Fibroblast of lung (primary cell): Measurements from ENCODE around the gene SLC24A4.

ENCODE experiments used
- EZH2 ChIP-seq: IDR thresholded peaks from 2 replicates; pipeline ENCODE4 v1.5.1; 2012; ENCODE audit warnings: low read length, control low read depth, mild to moderate bottlenecking; ENCODE audit errors: missing control alignments
- TF ChIP-seq, protein P1 (sequence below), 2 donors: IDR thresholded peaks in 1 of 2; conservative IDR thresholded peaks in 1 of 2; 1 replicate in 1 of 2; 2 replicates in 1 of 2; pipeline ENCODE4 v1.5.1; 2011 to 2012; ENCODE audit warnings: low read length in 2 of 2, control low read depth in 1 of 2, inconsistent platforms in 1 of 2, low read depth in 1 of 2, mild to moderate bottlenecking in 1 of 2

DNA sequence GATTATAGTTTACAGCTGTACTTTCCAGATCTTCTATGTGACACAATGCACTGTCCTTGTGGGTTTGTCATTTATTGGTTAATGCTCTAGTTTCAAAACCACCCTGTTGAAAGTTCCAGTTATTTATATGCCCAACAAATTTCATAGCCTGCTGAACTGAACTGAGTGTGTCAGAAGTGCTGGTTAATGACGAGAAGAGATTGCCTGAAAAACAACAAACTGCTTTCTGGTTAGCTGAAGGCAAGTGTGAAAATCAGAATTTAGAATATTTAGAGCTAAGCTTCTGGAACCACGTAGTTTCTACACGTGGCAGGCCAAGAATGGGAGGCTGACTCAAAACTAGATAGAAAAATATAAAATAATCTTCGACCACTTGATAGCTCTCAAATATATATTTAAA is 171.5 kb downstream of the SLC24A4 start:
- TF ChIP-seq, protein P1, sequence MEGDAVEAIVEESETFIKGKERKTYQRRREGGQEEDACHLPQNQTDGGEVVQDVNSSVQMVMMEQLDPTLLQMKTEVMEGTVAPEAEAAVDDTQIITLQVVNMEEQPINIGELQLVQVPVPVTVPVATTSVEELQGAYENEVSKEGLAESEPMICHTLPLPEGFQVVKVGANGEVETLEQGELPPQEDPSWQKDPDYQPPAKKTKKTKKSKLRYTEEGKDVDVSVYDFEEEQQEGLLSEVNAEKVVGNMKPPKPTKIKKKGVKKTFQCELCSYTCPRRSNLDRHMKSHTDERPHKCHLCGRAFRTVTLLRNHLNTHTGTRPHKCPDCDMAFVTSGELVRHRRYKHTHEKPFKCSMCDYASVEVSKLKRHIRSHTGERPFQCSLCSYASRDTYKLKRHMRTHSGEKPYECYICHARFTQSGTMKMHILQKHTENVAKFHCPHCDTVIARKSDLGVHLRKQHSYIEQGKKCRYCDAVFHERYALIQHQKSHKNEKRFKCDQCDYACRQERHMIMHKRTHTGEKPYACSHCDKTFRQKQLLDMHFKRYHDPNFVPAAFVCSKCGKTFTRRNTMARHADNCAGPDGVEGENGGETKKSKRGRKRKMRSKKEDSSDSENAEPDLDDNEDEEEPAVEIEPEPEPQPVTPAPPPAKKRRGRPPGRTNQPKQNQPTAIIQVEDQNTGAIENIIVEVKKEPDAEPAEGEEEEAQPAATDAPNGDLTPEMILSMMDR (conservative IDR thresholded peaks at IDR 0.05 in 1 of 2, IDR thresholded peaks at IDR 0.05 in 1 of 2; ENCODE audit: low read depth in 1 of 2, low read length in 2 of 2) = no peak
- TF ChIP-seq EZH2 = no peak
